Mesangial cell (primary cell): ENCODE data around the gene NCCRP1. TPM values are rescaled to one million over a fixed set of nuclear protein-coding genes. Genes with fewer than 3 reads are reported as not detected.

ENCODE experiments used
- total RNA-seq: library from RNA; depleted of rRNA; stranded (reverse); fragments of >200 nt; gene quantifications from 2 replicates; pipeline ENCODE4 v1.2.3, GENCODE V29; 2015

The NCCRP1 gene
- total RNA-seq = 0.25 TPM in 1 of 2 replicates, not detected in the other

GRCh38 chr19:39196860-39197562, at the start of gene NCCRP1:
Gene NCCRP1, plus strand, starts transcription at chr19:39196964. Its CDS starts 19 bp downstream, at chr19:39196983.

GRCh38 chr19:39203372-39204341, 6.9 kb downstream of the NCCRP1 start, which contains the start of gene SYCN:
Gene SYCN, minus strand, starts transcription at chr19:39204263. Its CDS starts 9 bp downstream, at chr19:39204254.

GRCh38 chr19:39244410-39245100, 47.8 kb downstream of the NCCRP1 start, which contains the start of gene IFNL3:
Gene IFNL3, minus strand, starts transcription at chr19:39245006. Its CDS starts 39 bp downstream, at chr19:39244967.

DNA sequence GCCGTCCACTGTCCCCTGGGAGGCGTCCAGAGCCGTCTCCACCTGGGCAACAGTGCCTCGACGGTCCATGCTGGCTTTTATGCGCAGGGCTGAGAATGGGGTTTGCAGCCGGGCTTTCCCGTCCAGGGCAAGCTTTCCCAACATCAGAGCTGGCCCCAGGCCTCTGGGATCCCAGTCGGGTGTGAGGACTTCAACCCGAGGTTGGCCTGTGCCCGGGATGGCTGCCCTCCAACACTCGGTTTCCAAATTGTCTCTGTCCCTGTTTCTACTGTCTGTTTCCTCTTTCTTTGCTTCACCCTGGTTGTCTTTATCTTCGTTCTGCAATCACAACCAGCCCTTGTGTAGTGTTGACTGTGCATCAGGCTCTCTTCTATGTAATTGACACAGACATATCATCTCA, 52.0 kb downstream of the NCCRP1 start, which contains the start of gene IFNL4:
Gene IFNL4 (minus strand): TSS at position 51 of the 400 bp plus-strand sequence.

Other genes with a start within 250 kb of the NCCRP1 start
- gene FBXO17, start 221.2 kb upstream of the NCCRP1 start, total RNA-seq = 22.5 and 53.4 TPM in 2 replicates
- gene FBXO27, start 164.4 kb upstream of the NCCRP1 start, total RNA-seq = 3.4 and 7.3 TPM in 2 replicates
- gene ACP7, start 112.6 kb upstream of the NCCRP1 start, total RNA-seq = not detected in 2 replicates
- 28.9 and 40.7 TPM in 2 replicates for gene PAK4, start 71.2 kb upstream of the NCCRP1 start, total RNA-seq
- gene SYCN, start 7.3 kb downstream of the NCCRP1 start, total RNA-seq = not detected in 2 replicates
- not detected in 2 replicates for gene IFNL3, start 48.0 kb downstream of the NCCRP1 start, total RNA-seq
- gene IFNL4, start 51.9 kb downstream of the NCCRP1 start, total RNA-seq = not detected in 2 replicates
- not detected in 2 replicates for gene IFNL2, start 71.4 kb downstream of the NCCRP1 start, total RNA-seq
- gene IFNL1, start 99.4 kb downstream of the NCCRP1 start, total RNA-seq = not detected in 2 replicates
- gene LRFN1, start 123.9 kb downstream of the NCCRP1 start, total RNA-seq = 0.65 and 1.0 TPM in 2 replicates
- gene GMFG, start 139.1 kb downstream of the NCCRP1 start, total RNA-seq = not detected in 2 replicates
- gene SAMD4B, start 145.5 kb downstream of the NCCRP1 start, total RNA-seq = 94.0 and 133 TPM in 2 replicates
- 39.7 and 61.4 TPM in 2 replicates for gene PAF1, start 194.1 kb downstream of the NCCRP1 start, total RNA-seq
- 46.3 and 64.5 TPM in 2 replicates for gene MED29, start 194.4 kb downstream of the NCCRP1 start, total RNA-seq
- 15.0 and 34.1 TPM in 2 replicates for gene ZFP36, start 209.9 kb downstream of the NCCRP1 start, total RNA-seq
- 27.1 and 55.8 TPM in 2 replicates for gene PLEKHG2, start 215.7 kb downstream of the NCCRP1 start, total RNA-seq
- gene RPS16, start 239.0 kb downstream of the NCCRP1 start, total RNA-seq = 2,011 and 2,213 TPM in 2 replicates
- gene SUPT5H, start 248.6 kb downstream of the NCCRP1 start, total RNA-seq = 75.0 and 75.4 TPM in 2 replicates